ENCODE measurements around the gene RPL22. TPM values are rescaled to one million over a fixed set of nuclear protein-coding genes. Genes with fewer than 3 reads are reported as not detected.
A peak's percentile ranks its signal among the peaks of the same experiment; 100 is the strongest.

RPL22 gene
- total RNA-seq, 1 donor from 2014 or later, result 283 TPM

- Histone ChIP-seq H3K79me2 (ENCODE audit: insufficient read depth, low read length) (peaks cover 45% of the 10 kb centered on the region), H4K20me1 (ENCODE audit: insufficient read depth, low read length) (peaks cover 88% of the 10 kb centered on the region), H2AFZ (ENCODE audit: low read depth, low read length) (no peak overlapping the region), H3K4me2 (ENCODE audit: low read length) (peak overlapping the region; percentile 2), H3K4me3 (ENCODE audit: insufficient read depth, low read depth, low read length) (no peak overlapping the region), H3K9ac (ENCODE audit: low read length) (no peak overlapping the region), H3K36me3 (ENCODE audit: insufficient read depth, low read length) (peaks cover 16% of the 10 kb centered on the region), H3K9me3 (ENCODE audit: insufficient read depth, low read depth, low read length) (no peaks in the 10 kb centered on the region), H3K4me1 (ENCODE audit: insufficient read depth, low read length) (peaks cover 11% of the 10 kb centered on the region), H3K27me3 (ENCODE audit: insufficient read depth, low read length) (peaks cover 7% of the 10 kb centered on the region), H3K27ac (ENCODE audit: low read depth, low read length) (peak overlapping the region; percentile 23)
- DNase-seq (ENCODE audit: low read depth) (no peak), FAIRE-seq (no peak)
- Mint-ChIP-seq H3K27me3 (ENCODE audit: low read depth, unreplicated experiment) (peaks cover 11% of the 10 kb centered on the region), H3K4me1 (ENCODE audit: low read depth, unreplicated experiment) (peaks cover 22% of the 10 kb centered on the region), H3K27ac (ENCODE audit: unreplicated experiment) (no peak overlapping the region), H3K36me3 (ENCODE audit: low read depth, unreplicated experiment) (peaks cover 11% of the 10 kb centered on the region), H3K4me3 (ENCODE audit: unreplicated experiment) (no peak overlapping the region), H3K9me3 (ENCODE audit: unreplicated experiment) (no peaks in the 10 kb centered on the region)
- TF ChIP-seq EZH2 (IDR thresholded peaks at IDR 0.05; ENCODE audit: insufficient read depth, low read length) (no peak), CTCF (IDR thresholded peaks at IDR 0.05; ENCODE audit: insufficient read depth, low read depth, low read length) (peak; percentile 52)
These were observed 13.6 kb downstream of the RPL22 start for GRCh38 chr1:6185635-6186382.

- FAIRE-seq, result peak; percentile 78
- Histone ChIP-seq H3K4me2 (ENCODE audit: low read length) (peak overlapping the region; percentile 2), H3K36me3 (ENCODE audit: insufficient read depth, low read length) (peaks cover 11% of the 10 kb centered on the region), H3K4me1 (ENCODE audit: insufficient read depth, low read length) (peaks cover 11% of the 10 kb centered on the region), H3K9me3 (ENCODE audit: insufficient read depth, low read depth, low read length) (no peaks in the 10 kb centered on the region), H3K27ac (ENCODE audit: low read depth, low read length) (no peak overlapping the region), H3K4me3 (ENCODE audit: insufficient read depth, low read depth, low read length) (no peak overlapping the region), H3K9ac (ENCODE audit: low read length) (no peak overlapping the region), H3K79me2 (ENCODE audit: insufficient read depth, low read length) (peaks cover 39% of the 10 kb centered on the region), H4K20me1 (ENCODE audit: insufficient read depth, low read length) (peaks cover 85% of the 10 kb centered on the region), H3K27me3 (ENCODE audit: insufficient read depth, low read length) (peaks cover 11% of the 10 kb centered on the region), H2AFZ (ENCODE audit: low read depth, low read length) (no peak overlapping the region)
- no peak overlapping the region for H3K27ac Mint-ChIP-seq (ENCODE audit: unreplicated experiment)
- peaks cover 11% of the 10 kb centered on the region for H3K27me3 Mint-ChIP-seq (ENCODE audit: low read depth, unreplicated experiment)
- H3K36me3 Mint-ChIP-seq (ENCODE audit: low read depth, unreplicated experiment), result peaks cover 11% of the 10 kb centered on the region
- no peaks in the 10 kb centered on the region for H3K9me3 Mint-ChIP-seq (ENCODE audit: unreplicated experiment)
- H3K4me1 Mint-ChIP-seq (ENCODE audit: low read depth, unreplicated experiment), result peaks cover 22% of the 10 kb centered on the region
- TF ChIP-seq EZH2 (IDR thresholded peaks at IDR 0.05; ENCODE audit: insufficient read depth, low read length) (no peak), CTCF (IDR thresholded peaks at IDR 0.05; ENCODE audit: insufficient read depth, low read depth, low read length) (no peak)
- DNase-seq (ENCODE audit: low read depth), result peak; percentile 81
- no peak overlapping the region for H3K4me3 Mint-ChIP-seq (ENCODE audit: unreplicated experiment)
These were observed 14.2 kb downstream of the RPL22 start for GRCh38 chr1:6185151-6185550.
